SW480 (cell line): ENCODE results near the gene EGFL6.
"Not testable (repeated sequence)": the region's sequence is repeated elsewhere in the genome, so short reads cannot be mapped to it uniquely, and the experiment has no call there.

Experiments used
- DNase-seq: peaks from one replicate; pipeline ENCODE4 v3.0.0-alpha.2; 2016; ENCODE audit warnings: low spot score

The EGFL6 gene

DNA sequence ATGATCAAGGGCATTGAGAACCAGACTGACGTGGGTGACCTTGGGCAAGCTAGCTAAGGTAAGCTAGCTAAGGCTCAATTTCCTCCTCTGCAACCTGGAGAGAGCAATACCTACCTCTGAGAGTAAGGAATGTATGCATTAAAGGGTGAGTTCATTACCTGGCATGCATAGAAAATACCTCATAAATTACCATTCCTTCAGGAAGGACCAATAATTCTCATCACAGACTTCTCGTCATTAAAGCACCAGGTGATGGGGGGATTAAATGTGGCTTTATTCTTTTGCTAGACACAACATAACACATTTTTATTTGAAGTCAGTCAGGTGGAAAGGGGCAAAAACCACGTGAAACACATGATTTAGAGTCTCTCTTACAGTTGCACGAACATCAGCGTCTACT lies 21.5 kb downstream of the EGFL6 start:
- DNase-seq, result no peak

DNA sequence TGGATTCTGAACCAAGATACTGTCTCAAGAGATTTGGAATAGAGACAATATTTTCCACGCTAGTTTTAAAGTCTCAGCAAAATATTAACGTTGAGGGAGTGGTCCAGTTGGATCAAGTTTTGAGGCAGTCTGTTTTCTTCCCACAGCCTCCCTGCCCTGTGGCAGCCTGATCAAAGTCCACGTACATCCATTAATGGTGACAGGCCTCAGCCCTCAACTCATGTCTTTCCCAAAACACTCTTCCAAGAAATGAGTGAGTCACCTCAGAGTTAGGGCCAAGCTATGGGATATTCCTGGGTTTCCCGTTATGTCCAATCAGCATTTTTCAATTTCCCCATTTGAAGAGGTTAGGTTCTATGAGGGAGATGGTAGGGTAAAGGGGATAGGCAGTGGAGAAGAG lies 28.5 kb downstream of the EGFL6 start:
- DNase-seq, result no peak

DNA sequence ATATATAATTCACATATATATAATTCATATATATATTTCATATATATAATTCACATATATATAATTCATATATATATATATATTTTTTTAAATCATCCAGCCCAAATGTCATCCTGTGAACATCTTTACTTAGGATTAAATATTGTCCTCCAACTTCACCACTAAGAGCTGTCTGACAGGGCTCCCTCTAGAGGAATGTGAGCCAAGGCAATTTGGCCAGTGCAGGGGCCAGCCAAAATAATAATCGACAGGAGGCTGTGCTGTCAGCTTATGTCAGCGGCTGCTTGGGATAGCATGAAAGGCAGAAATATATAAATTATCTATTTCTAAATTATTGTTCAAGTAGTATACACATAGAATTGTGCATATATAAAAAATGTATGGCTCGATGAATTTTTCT lies 29.5 kb downstream of the EGFL6 start:
- DNase-seq, result no peak

DNA sequence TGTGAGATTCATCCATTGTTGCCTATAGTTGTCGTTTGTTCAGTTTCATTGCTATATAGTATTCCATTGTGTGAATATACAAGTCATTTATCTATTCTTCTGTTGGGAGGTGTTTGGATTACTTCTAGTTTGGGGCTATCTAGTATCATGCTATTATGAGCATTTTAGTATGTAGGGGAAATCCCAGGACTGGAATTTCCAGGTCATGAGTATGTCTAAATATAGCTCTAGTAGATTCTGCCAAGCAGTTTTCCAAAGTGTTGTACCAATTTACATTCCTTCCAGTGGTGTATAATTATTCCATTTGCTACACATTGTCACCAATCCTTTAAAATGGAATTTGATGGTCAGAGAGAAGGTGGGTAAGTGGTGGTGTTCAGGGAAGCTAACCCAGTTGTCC lies 30.1 kb downstream of the EGFL6 start:
- DNase-seq, result no peak

DNA sequence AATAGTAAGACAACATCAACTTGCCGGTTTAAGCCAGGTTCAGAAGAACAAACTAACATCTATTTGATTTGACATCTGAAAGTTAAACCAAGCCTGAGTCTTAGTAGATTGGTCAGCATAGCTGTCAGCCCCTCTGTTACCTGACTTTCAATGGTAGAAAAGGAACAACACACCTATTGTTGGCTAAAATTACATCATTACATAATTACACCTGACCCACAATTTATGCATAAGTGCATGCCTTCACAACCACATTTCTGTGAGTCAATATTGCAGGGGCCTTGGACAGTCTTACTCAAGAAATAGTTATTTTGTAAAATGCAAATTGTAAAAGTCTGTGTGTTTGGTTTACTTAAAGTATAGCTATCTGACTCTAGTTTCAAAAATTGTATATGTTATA lies 36.2 kb downstream of the EGFL6 start:
- DNase-seq, result peak; percentile 61

DNA sequence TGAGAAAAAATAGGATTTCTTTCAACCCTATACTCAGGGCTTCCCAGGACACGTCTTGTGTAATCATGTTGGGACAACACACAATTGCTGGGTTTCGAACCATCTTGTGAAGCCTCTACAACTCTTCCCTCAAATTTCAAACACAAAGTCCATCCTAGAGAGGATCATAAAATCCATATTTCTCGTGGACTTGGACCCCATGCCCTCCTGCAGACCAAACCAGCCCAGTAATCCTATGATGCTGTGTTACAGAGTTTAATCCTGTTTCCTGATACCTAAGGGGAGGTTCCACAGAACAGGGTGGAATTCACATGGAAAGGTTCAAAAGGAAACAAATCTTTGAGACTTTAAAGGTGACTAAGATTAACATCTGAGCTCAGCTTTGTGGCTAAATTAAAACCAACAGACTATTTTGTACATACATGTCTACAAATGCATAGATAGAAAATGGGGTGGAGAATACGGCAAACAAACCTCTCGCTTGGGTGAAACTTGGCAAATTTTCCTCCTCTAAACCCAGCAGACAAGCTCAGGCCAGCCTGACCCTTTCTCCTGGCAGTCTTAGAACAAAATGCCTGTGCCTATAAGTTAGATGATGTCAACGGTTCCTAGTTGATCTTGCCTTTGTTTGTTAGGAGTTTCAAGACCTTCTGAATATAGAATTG lies 38.1 kb downstream of the EGFL6 start:
- no peak for DNase-seq

DNA sequence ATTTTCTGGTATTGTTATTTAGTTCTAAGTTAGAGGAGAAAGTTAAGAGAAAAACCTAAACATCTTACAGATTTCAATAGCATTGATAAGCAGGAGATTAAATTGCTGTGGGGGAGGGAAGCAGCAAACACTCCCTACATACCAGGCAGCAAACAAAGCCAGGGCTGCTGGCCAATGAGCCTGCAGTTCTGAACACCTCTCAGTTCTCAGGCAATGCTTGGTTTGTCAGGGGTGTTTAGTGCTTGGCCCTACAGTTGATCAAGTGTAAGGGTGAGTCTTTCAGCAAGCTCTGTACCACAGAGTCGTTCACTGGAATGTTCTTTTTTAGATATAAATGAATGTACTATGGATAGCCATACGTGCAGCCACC lies 38.6 kb downstream of the EGFL6 start:
- DNase-seq, result no peak

DNA sequence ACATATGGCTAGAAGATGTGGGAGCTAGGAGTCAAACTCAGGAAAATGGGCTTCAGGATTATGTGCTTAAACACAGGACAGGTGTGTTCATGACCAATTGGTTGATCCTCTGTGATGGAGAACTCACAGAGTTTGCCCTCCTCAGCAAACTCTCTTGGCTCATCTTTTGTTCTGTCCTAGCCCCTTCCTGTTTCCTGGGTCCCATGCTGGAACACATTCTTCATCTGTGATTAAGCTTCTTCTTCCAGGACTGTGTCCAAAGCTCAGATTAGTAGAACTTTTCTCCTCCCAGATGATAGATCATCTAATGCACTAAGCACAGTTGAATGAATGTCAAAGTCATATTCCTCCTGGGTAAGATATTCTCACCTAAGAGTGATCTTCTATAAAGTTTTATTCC lies 44.8 kb downstream of the EGFL6 start:
- no peak for DNase-seq

DNA sequence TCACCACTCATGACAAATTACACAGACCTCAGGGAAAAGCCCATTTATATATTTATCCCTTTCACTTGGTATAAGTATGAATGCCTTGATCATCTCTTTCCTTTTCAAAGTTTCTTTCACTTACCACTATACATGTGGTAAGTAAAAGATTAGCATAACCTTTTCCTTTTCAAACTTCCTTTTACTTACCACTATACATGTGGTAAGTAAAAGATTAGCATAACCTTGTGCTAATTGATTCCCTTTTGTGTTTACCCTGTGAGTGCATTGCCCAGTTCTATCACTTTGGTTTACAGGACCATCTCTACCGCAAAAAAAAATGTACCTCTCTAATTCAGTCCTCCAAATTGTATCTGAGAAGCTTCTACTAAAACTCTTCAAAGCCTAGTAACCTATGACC lies 50.8 kb downstream of the EGFL6 start:
- DNase-seq, result no peak

DNA sequence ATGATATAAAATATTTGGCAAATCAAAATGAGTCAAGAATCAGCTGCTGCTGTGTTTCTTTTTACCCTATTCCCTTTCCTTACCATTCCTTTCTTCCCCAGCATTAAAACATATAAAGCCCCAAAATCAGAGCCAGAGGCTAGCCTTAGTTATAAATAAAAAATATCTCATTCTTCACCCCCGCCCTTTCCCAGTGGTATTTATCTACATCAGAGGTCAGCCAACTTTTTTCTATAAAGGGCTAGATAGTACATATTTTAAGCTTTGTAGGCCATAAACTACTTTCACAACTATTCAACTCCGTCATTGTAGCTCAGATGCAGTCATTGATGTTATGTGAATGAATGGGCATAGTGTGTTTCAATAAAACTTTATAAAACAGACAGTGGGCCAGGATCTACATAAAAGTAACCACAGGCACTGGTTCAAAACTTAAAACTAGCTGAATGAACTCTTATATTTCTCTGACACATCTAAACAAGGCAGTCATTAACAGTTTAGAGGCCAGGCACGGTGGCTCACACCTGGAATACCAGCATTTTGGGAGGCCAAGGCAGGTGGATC lies 53.1 kb downstream of the EGFL6 start:
- DNase-seq, result no peak

DNA sequence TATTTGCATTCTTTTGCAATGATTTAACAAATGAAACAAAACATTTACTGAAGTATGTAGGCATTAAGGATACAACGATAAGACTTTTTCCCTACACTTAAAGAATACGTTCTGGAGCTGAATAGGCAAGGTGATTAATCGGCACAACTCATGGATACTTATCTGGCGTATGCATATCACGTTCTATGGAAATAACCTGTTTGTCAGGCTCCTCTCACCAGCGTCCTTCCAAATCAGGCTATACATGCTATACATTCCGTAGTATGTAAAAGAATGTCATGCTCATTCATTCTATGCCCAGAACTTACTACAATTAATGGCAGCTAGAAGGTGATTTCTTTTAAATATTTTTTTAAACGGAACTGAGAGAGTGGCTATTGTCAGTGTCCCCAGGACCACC lies 57.9 kb downstream of the EGFL6 start:
- DNase-seq, result no peak

DNA sequence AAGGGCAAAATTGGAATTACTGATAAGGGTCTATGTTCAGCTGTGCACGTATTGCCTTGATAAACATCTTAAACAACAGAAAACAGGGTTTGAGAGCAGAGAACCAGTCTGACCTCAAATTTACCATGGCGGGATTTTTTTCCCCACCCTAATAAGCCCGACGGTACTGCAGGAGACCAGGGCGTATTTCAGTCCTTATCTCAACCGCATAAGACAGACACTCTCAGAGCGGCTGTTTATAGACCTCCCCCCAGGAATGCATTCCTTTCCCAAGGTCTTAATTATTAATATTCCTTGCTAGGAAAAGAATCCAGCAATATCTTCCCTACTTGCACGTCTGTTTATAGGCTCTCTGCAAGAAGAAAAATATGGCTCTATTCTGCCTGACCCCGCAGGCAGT lies 67.8 kb downstream of the EGFL6 start:
- not testable (repeated sequence) for DNase-seq

DNA sequence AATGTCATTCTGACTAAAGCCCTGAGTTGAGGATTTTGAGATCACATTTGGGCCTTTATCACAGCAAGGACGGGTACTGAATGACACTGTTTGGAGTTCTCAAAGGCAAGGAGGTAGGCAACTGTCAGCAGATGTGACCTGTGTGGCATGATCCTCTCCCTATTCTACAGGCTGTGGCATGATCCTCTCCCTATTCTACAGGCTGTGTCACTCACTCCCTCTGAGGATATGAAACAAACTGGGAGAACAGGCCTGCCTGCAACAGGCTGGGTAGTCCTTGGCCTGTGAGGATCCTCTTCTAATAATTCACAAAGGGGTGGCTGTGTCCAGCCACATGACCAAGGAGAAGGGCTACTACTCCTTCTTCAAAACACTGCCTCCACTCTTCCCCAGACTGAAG lies 68.6 kb downstream of the EGFL6 start:
- DNase-seq, result no peak

DNA sequence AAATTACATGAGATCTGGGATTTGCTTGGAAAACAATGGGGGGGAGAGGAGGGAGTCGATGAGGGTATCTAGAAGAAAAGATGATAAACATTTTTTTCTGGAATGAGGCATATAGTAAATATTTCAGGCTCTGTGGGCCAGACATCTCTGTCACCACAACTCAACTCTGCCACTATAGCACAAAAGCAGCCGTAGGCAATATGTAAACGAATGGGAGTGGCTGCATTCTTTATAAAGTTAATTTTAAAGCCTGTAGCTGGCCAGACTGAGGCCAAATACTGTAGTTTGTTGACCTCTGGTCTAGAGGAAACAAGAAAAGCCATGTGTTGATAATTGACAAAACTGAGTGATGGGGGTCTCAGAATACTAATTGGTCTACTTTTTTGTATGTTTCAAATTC lies 69.4 kb downstream of the EGFL6 start:
- no peak for DNase-seq

DNA sequence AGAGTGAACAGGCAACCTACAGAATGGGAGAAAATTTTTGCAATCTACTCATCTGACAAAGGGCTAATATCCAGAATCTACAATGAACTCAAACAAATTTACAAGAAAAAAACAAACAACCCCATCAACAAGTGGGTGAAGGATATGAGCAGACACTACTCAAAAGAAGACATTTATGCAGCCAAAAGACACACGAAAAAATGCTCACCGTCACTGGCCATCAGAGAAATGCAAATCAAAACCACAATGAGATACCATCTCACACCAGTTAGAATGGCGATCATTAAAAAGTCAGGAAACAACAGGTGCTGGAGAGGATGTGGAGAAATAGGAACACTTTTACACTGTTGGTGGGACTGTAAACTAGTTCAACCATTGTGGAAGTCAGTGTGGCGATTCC lies 72.3 kb downstream of the EGFL6 start:
- not testable (repeated sequence) for DNase-seq

DNA sequence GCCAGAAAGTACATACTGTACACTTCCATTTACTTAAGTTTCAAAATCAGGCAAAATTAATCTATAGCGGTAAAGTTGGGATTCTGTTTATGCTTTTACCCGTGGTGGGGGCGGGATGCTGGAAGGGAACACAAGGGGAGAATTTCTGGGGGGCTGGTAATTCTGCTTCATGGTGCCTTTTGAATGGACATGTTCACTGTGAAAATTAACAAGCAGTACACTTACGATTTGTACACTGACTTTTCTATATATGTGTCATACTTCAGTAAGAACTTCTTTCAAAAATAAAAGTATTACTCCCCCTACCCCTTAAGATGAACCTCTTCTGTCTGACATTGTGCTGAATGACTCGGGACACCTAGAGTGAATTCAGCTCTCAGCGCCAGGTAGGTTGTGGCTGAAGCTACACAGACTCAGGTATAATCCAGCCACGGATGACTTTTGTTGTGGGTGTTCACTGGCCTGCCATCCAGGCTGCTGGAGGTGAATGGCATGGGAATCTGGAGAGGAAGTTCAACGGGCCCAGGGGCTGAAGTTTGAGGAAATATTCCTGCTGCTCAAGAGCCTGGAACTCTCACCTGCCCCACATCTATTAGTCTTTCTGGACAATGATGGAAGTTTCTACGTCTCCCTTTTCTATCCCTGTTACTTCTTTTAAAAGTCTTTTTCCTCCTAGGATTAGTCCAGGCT lies 76.2 kb downstream of the EGFL6 start:
- no peak for DNase-seq

DNA sequence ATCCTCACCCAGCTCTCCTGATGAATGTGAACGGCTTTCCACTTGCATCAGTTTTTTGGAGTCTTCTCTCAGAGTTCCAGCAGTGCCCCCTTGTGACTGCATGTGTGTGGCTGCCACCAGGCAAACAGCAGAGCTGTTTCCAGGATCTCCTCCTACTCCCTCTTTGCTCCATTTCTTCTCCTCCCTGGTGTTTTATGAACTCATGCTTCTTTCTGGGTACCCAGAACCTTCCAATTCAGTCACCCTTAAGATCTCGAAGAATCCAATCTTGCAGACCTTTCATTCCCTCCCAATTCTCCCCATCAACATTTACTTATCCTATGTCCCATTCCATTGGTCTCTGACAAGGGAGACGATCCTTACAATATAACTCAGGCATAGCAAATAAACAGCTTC lies 76.8 kb downstream of the EGFL6 start:
- DNase-seq, result peak; percentile 64

DNA sequence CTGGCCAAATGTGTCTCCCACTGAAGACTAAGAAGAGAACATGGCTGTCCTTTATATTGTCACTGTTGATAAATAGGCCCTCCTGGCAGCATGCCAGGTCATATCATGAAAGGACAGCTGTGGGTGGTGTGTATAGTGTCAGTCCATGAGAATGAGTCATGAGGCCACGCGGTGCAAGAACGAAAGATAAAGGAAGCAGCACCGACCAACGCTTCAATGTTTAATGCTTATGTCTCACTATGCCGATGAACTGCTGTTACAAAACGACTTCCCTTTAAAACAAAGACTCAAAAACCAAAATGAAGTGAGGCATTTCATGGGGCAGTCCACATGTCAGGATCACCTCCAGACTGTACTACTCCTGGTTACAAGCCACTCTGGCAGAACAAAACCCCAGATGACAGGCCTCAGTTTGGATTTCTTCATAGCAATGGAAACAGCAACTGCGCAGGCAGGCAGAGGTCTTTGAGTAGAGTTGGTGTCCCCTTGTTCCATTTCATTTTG lies 78.4 kb downstream of the EGFL6 start:
- DNase-seq, result peak; percentile 93

DNA sequence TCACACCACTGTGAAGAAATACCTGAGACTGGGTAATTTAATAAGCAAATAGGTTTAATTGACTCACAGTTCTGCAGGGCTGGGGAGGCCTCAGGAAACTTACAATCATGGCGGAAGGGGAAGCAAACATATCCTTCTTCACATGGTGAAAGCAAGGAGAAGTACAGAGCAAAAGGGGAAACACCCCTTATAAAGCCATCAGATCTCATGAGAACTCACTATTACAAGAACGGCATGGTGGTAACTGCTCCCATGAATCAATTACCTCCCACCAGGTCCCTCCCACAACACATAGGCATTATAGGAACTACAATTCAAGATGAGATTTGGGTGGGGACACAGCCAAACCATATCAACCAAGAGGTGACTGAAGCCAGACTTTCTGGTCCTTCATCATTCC lies 78.9 kb downstream of the EGFL6 start:
- not testable (repeated sequence) for DNase-seq

DNA sequence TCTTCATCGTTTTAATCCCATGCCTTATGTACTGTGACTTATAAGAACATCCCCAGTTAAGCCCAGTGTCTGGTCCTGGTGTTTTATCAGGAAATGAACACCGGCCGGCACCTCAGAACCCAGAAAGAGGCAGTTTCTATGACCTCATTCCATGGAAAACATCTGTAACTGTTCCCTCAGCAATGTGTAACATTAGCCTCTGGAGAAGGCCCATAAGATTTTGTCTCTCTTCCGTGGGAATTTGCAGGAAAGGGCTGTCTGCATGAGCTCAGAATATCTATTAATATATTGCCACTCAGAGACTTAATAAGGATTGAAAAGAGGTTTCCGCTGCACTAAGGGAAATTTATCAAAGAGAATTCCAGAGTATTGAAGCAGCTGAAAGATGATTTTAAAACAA lies 80.4 kb downstream of the EGFL6 start:
- no peak for DNase-seq

DNA sequence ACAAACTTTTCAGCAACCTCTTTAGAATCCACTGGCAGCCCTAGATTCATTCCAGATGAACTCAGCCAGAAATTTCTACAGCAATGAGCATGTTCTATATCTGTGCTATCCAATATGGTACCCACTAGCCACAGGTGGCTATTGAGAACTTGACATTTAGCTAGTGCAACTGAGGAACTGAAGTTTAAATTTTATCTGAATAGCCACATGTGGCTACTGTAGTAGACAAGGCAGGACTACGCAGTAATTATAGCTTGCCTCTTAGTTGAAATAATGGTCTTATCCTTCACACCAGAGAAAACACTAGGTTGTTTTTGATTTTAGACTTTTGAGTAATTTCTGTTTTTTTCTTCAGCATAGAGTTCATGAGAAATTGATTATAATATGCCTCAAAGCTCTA lies 80.9 kb downstream of the EGFL6 start:
- no peak for DNase-seq

DNA sequence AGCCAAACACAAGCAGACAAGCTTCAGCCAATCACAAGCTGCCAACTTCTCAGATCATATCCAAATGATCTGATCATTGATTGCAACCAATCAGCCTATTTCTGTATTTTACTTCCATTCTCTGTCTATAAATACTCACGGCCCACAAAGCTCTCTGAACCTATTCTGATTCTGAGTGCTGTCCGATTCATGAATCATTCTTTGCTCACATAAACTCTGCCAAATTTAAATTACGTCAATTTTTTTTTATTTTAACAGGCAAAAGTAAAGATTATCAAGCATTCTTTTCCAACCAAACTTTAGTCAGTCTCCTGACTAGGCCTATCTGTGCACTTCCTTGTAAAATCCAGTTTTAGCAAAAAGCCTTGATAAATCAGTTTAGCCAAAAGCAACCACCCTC lies 81.7 kb downstream of the EGFL6 start:
- no peak for DNase-seq

DNA sequence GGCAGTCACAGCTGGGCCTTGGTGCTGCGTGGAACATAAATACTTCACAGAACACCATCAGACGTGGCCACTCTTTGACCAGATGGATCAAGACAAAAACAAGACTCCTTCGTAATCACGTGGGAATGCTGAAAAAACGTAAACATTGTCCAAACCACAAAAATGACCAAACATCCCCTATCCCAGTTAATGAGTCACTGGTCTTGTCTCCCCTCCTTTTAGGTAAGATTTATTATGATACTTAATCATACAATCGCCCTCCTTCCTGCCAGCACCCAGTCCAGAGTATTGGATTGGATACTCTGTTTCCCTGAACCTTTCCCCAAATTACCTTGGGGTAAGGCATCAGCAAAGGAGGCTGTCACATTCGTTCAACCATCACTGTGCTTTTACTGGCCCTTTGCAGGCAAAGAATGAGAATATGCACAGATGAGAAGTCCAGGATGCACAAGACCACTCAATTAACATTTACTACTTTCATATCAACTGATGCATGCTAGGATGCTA lies 82.9 kb downstream of the EGFL6 start:
- peak; percentile 70 for DNase-seq
